Measurements from ENCODE around the gene NR3C1. TPM values are rescaled to one million over a fixed set of nuclear protein-coding genes. Genes with fewer than 3 reads are reported as not detected.
A peak's percentile ranks its signal among the peaks of the same experiment; 100 is the strongest.

The NR3C1 gene
- total and polyA plus RNA-seq, 2 donors (not counting 1 experiment from before 2014, with no cell fraction given) = 17.6 to 218 TPM

DNA sequence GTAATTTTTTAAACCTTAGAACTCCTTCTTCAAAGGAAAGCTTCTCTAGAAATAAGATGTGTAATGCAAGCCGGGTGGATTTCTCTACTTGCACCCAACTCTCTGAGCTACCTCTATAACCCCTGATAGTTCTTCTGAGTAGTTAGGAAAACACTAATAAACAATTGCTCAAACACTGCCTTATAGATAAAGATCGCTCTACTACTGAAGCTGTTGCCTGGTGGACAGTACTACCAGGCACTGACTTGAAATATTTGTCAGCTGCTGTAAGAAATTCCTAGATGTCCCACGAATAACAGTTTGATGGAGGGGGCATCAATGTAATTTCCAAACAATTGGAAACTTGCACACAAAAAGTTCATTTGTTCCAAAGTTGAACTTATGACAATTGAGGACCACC is 42.0 kb downstream of the NR3C1 start:
- 67% methylated on average over 1 of the region's 3 CpGs for WGBS (ENCODE audit: insufficient coverage)
- no peak overlapping the region for H3K4me3 ChIP-seq (ENCODE audit: control extremely low read depth in 1 of 5, extremely low read depth in 1 of 5, insufficient read depth in 1 of 5, low read depth in 2 of 5, low read length in 4 of 5)
- H3K4me2 ChIP-seq (replicated peaks; ENCODE audit: low read depth, low read length, poor library complexity, severe bottlenecking) = peak overlapping the region; percentile 36
- peaks cover 96% of the 10 kb centered on the region for H3K79me2 ChIP-seq (ENCODE audit: control insufficient read depth, insufficient read depth, low read length)
- H2AFZ ChIP-seq (ENCODE audit: insufficient read depth, low read depth, low read length, poor library complexity, severe bottlenecking) = no peak overlapping the region
- peaks cover 0 to 10% (median 4%) of the 10 kb centered on the region in 3 donors for H3K9me3 ChIP-seq (ENCODE audit: control extremely low read depth in 1 of 3, control insufficient read depth in 2 of 3, insufficient read depth in 1 of 3, low read length in 2 of 3)
- Mint-ChIP-seq H3K9me3 (ENCODE audit: insufficient read depth) (peaks cover 7% of the 10 kb centered on the region), H3K27me3 (no peaks in the 10 kb centered on the region), H3K4me3 (peak overlapping the region; percentile 50), H3K27ac (peak overlapping the region; percentile 4), H3K4me1 (peaks cover 78% of the 10 kb centered on the region)
- H4K20me1 ChIP-seq (ENCODE audit: control insufficient read depth, insufficient read depth, low read length, poor library complexity, severe bottlenecking) = peaks cover 13% of the 10 kb centered on the region
- H3K36me3 ChIP-seq (replicated peaks in 1 of 2; ENCODE audit: control extremely low read depth in 1 of 2, control insufficient read depth in 1 of 2, extremely low read depth in 1 of 2, insufficient read depth in 2 of 2, low read length in 1 of 2) = peaks cover 0 to 2% of the 10 kb centered on the region in 2 experiments
- no peak for ATAC-seq (ENCODE audit: low read depth)
- intact Hi-C loops (cut with micrococcal nuclease) = loop anchor here (5.0 kb wide), 1 partner anchor 36 kb away; no protein-coding TSS in a partner anchor
- no peaks in the 10 kb centered on the region for H3K27me3 ChIP-seq (replicated peaks in 1 of 4; ENCODE audit: control extremely low read depth in 1 of 4, control insufficient read depth in 3 of 4, insufficient read depth in 4 of 4, low read length in 3 of 4)
- peak overlapping the region in 1 of 2 donors; percentile 44 for H3K27ac ChIP-seq (ENCODE audit: low read length in 2 of 2)
- DNase-seq = no peak
- H3K9ac ChIP-seq (ENCODE audit: low read length) = no peak overlapping the region
- POLR2A ChIA-PET = interaction anchor here (0.6 kb wide), 1 partner anchor 784 kb away, joined by 3 read pairs; no protein-coding TSS in a partner anchor
- TF ChIP-seq CTCF (IDR thresholded peaks at IDR 0.05) = no peak
- TF ChIP-seq EZH2 (IDR thresholded peaks at IDR 0.05; ENCODE audit: borderline replicate concordance, insufficient read depth, low read depth, low read length, poor library complexity, severe bottlenecking) = no peak
- H3K4me1 ChIP-seq (ENCODE audit: control insufficient read depth in 2 of 2, insufficient read depth in 2 of 2, low read length in 2 of 2) = peaks cover 19 to 55% of the 10 kb centered on the region in 2 donors
- CTCF ChIA-PET = interaction anchor here (0.7 kb wide), 1 partner anchor 43 kb away, joined by 3 read pairs; no protein-coding TSS in a partner anchor

DNA sequence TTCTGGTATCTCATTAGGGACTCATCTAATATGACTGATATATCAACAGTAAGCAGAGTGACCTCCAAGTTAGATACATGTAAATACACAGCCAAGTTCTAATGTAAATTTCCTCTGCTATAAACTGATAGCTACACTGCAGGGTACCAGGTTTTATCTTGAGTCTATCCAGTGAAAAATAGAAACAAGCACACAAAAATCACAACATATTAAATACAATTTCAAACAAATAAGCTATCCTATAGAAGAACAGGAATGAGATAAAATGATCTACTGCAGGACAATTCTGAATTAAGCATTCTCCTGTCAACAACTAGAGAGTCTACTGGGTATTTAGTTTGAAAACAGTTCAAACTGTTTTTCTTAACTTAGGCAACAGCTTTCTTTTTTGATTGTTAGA is 42.7 kb downstream of the NR3C1 start:
- Mint-ChIP-seq H3K4me3 (peak overlapping the region; percentile 65), H3K27ac (peak overlapping the region; percentile 56)
- intact Hi-C loops (cut with micrococcal nuclease) = loop anchor here (5.0 kb wide), 1 partner anchor 37 kb away; no protein-coding TSS in a partner anchor

More for the DNA sequence above, 42.7 kb downstream of the NR3C1 start:
- peaks cover 78% of the 10 kb centered on the region for H3K4me1 Mint-ChIP-seq
- Histone ChIP-seq H3K27me3 (replicated peaks in 1 of 4; ENCODE audit: control extremely low read depth in 1 of 4, control insufficient read depth in 3 of 4, insufficient read depth in 4 of 4, low read length in 3 of 4) (no peaks in the 10 kb centered on the region), H3K79me2 (ENCODE audit: control insufficient read depth, insufficient read depth, low read length) (peaks cover 95% of the 10 kb centered on the region), H3K9ac (ENCODE audit: low read length) (peak overlapping the region; percentile 1), H3K36me3 (replicated peaks in 1 of 2; ENCODE audit: control extremely low read depth in 1 of 2, control insufficient read depth in 1 of 2, extremely low read depth in 1 of 2, insufficient read depth in 2 of 2, low read length in 1 of 2) (peaks cover 0 to 2% of the 10 kb centered on the region in 2 experiments), H2AFZ (ENCODE audit: insufficient read depth, low read depth, low read length, poor library complexity, severe bottlenecking) (no peak overlapping the region), H4K20me1 (ENCODE audit: control insufficient read depth, insufficient read depth, low read length, poor library complexity, severe bottlenecking) (peaks cover 11% of the 10 kb centered on the region), H3K9me3 (ENCODE audit: control extremely low read depth in 1 of 3, control insufficient read depth in 2 of 3, insufficient read depth in 1 of 3, low read length in 2 of 3) (peaks cover 0 to 10% (median 4%) of the 10 kb centered on the region in 3 donors), H3K4me1 (ENCODE audit: control insufficient read depth in 2 of 2, insufficient read depth in 2 of 2, low read length in 2 of 2) (peaks cover 19 to 50% of the 10 kb centered on the region in 2 donors), H3K4me2 (replicated peaks; ENCODE audit: low read depth, low read length, poor library complexity, severe bottlenecking) (peak overlapping the region; percentile 36), H3K4me3 (ENCODE audit: control extremely low read depth in 1 of 5, extremely low read depth in 1 of 5, insufficient read depth in 1 of 5, low read depth in 2 of 5, low read length in 4 of 5) (no peak overlapping the region), H3K27ac (ENCODE audit: low read length in 2 of 2) (peak overlapping the region in 1 of 2 donors; percentile 44)
- no peak for ATAC-seq (ENCODE audit: low read depth)
- no peak for DNase-seq
- TF ChIP-seq EZH2 (IDR thresholded peaks at IDR 0.05; ENCODE audit: borderline replicate concordance, insufficient read depth, low read depth, low read length, poor library complexity, severe bottlenecking) = no peak
- TF ChIP-seq CTCF (IDR thresholded peaks at IDR 0.05) = no peak
- ChIA-PET POLR2A (interaction anchor here (0.6 kb wide), 1 partner anchor 783 kb away, joined by 3 read pairs; no protein-coding TSS in a partner anchor), CTCF (interaction anchor here (0.7 kb wide), 2 partner anchors 43 to 784 kb away, joined by 3 read pairs; no protein-coding TSS in a partner anchor)
- H3K9me3 Mint-ChIP-seq (ENCODE audit: insufficient read depth) = peaks cover 5% of the 10 kb centered on the region
- H3K27me3 Mint-ChIP-seq = no peaks in the 10 kb centered on the region
